GM12878 (cell line): ENCODE data around the gene FBXL7. TPM values are rescaled to one million over a fixed set of nuclear protein-coding genes. Genes with fewer than 3 reads are reported as not detected.

Experiments used
- ATAC-seq: fragments of 200-7000 bp; cut with Tn5 transposase; 3 replicates; pipeline ENCODE4 v1.9.1; 2020; ENCODE audit warnings: mild to moderate bottlenecking, moderate library complexity
- BruUV-seq: library from RNA; stranded (reverse); fragments of 400-500 nt; replicated peaks from 2 replicates; lab custom pipeline; 2021; lab: Mats Ljungman, UMichigan
- CTCF ChIA-PET: fragments of 300-600 bp; sonication (Branson Sonifier 250); formaldehyde crosslinking; extraction: SDS; loops from one replicate; lab custom pipeline; 2021; ENCODE audit warnings: inconsistent platforms; lab: Yijun Ruan, JAX
- POLR2A ChIA-PET: fragments of 350-600 bp; formaldehyde crosslinking; extraction: SDS; loops from one replicate; lab custom pipeline; 2021; ENCODE audit warnings: inconsistent platforms; lab: Charles Lee
- RAD21 ChIA-PET: fragments of 300-600 bp; sonication (Branson Sonifier 250); formaldehyde crosslinking; loops from one replicate; lab custom pipeline; 2023; ENCODE audit warnings: antibody characterized with exemption; ENCODE audit not compliant: unreplicated experiment; lab: Charles Lee
- SMC1A ChIA-PET: fragments of 300-600 bp; sonication (Branson Sonifier 250); formaldehyde crosslinking; loops from one replicate; lab custom pipeline; 2023; ENCODE audit not compliant: unreplicated experiment, uncharacterized antibody; lab: Charles Lee
- DNase-seq: peaks from one replicate; pipeline ENCODE4 v3.0.0-alpha.2; 2011; ENCODE audit warnings: low read depth, low spot score
- FAIRE-seq: peaks from 3 replicates; lab custom pipeline; 2011; peaks lifted over from hg19 to GRCh38; lab: Jason Lieb, UNC
- H2AFZ ChIP-seq: 2 replicates; pipeline ENCODE4 v1.6.0; 2011; ENCODE audit warnings: low read depth, low read length, control low read depth; ENCODE audit not compliant: control insufficient read depth
- H3K27ac ChIP-seq: 2 replicates; pipeline ENCODE4 v1.5.1; 2011; ENCODE audit warnings: control low read depth; ENCODE audit not compliant: control insufficient read depth, insufficient read depth
- H3K27me3 ChIP-seq, 2 experiments: replicated peaks in 1 of 2; 2 replicates each; pipeline versions ENCODE4 v1.6.0 to v1.6.1; 2011; ENCODE audit warnings: low read length in 1 of 2; ENCODE audit not compliant: control insufficient read depth in 2 of 2, insufficient read depth in 2 of 2
- H3K36me3 ChIP-seq, 2 experiments: 2 replicates each; pipeline ENCODE4 v1.5.1; 2011; ENCODE audit warnings: low read length in 1 of 2; ENCODE audit not compliant: control insufficient read depth in 2 of 2, insufficient read depth in 2 of 2
- H3K4me1 ChIP-seq: 2 replicates; pipeline ENCODE4 v1.6.1; 2011; ENCODE audit warnings: mild to moderate bottlenecking, low read length, moderate library complexity, mixed read lengths; ENCODE audit not compliant: control insufficient read depth, insufficient read depth
- H3K4me2 ChIP-seq: 2 replicates; pipeline ENCODE4 v1.6.0; 2011; ENCODE audit warnings: control low read depth; ENCODE audit not compliant: control insufficient read depth, insufficient read depth
- H3K4me3 ChIP-seq: fragments of 200-600 bp; sonication (generic); 2 replicates; pipeline ENCODE4 v1.5.1; 2016
- H3K79me2 ChIP-seq: 2 replicates; pipeline ENCODE4 v1.6.0; 2011; ENCODE audit warnings: low read length; ENCODE audit not compliant: control insufficient read depth, insufficient read depth
- H3K9ac ChIP-seq: 2 replicates; pipeline ENCODE4 v1.8.0; 2011; ENCODE audit warnings: low read length, control low read depth, mixed read lengths; ENCODE audit not compliant: control insufficient read depth, insufficient read depth
- H3K9me3 ChIP-seq: replicated peaks from 3 replicates; pipeline ENCODE4 v1.5.1; 2011; ENCODE audit warnings: mild to moderate bottlenecking, low read length; ENCODE audit not compliant: control insufficient read depth, insufficient read depth
- H4K20me1 ChIP-seq: 2 replicates; pipeline ENCODE4 v1.6.0; 2011; ENCODE audit not compliant: control insufficient read depth, insufficient read depth
- EP300 ChIP-seq, 2 experiments: fragments of 150-350 bp in 1 of 2; IDR thresholded peaks; 2 replicates each; pipeline ENCODE4 v1.6.1; 2011 to 2012; ENCODE audit warnings: low read depth in 2 of 2, low read length in 2 of 2, borderline replicate concordance in 1 of 2, improper control_type of control experiment in 1 of 2, inconsistent platforms in 1 of 2; ENCODE audit not compliant: control insufficient read depth in 1 of 2
- ETV6 ChIP-seq, 2 experiments: fragments of 450-650 bp in 1 of 2; IDR thresholded peaks in 1 of 2; conservative IDR thresholded peaks in 1 of 2; 2 replicates each; pipeline ENCODE4 v1.6.1; 2014; ENCODE audit warnings: antibody characterized with exemption in 1 of 2, borderline replicate concordance in 1 of 2, low read depth in 1 of 2, mild to moderate bottlenecking in 1 of 2, moderate library complexity in 1 of 2
- HDGF ChIP-seq: fragments of 450-650 bp; IDR thresholded peaks from 2 replicates; pipeline ENCODE4 v1.6.1; 2016; ENCODE audit warnings: antibody characterized with exemption
- IKZF2 ChIP-seq, 2 experiments: fragments of 450-650 bp; IDR thresholded peaks; 2 replicates each; pipeline ENCODE4 v1.6.1; 2017; ENCODE audit warnings: mild to moderate bottlenecking in 2 of 2, moderate library complexity in 2 of 2
- MEF2B ChIP-seq: fragments of 450-650 bp; IDR thresholded peaks from 2 replicates; pipeline ENCODE4 v1.6.1; 2018; ENCODE audit warnings: mild to moderate bottlenecking, moderate library complexity; ENCODE audit not compliant: partially characterized antibody, poor library complexity, severe bottlenecking
- MXI1 ChIP-seq: fragments of 150-350 bp; IDR thresholded peaks from 2 replicates; pipeline ENCODE4 v1.6.1; 2011; ENCODE audit warnings: low read depth, mild to moderate bottlenecking, inconsistent platforms, low read length, improper control_type of control experiment
- RCOR1 ChIP-seq: conservative IDR thresholded peaks from 2 replicates; pipeline ENCODE4 v1.6.1; 2012; ENCODE audit warnings: low read depth, low read length, improper control_type of control experiment
- SPI1 ChIP-seq: IDR thresholded peaks from 2 replicates; pipeline ENCODE4 v1.6.1; 2011; ENCODE audit warnings: low read depth, mild to moderate bottlenecking, low read length, moderate library complexity, borderline replicate concordance; ENCODE audit not compliant: insufficient read depth
- TBL1XR1 ChIP-seq: IDR thresholded peaks from 2 replicates; pipeline ENCODE4 v1.6.1; 2012; ENCODE audit warnings: low read depth, low read length, improper control_type of control experiment
- YBX1 ChIP-seq: fragments of 450-650 bp; IDR thresholded peaks from 2 replicates; pipeline ENCODE4 v1.6.1; 2016; ENCODE audit warnings: antibody characterized with exemption
- ZNF207 ChIP-seq: fragments of 450-650 bp; IDR thresholded peaks from 2 replicates; pipeline ENCODE4 v1.6.1; 2014; ENCODE audit warnings: antibody characterized with exemption, mild to moderate bottlenecking, borderline replicate concordance
- WGBS: methylation state at CpG from one replicate; pipeline ENCODE4 v1.1.6; 2016; ENCODE audit warnings: low lambda C conversion rate; ENCODE audit not compliant: insufficient replicate concordance, insufficient coverage; ENCODE audit errors: missing lambda C conversion rate; 5-methylcytosine and 5-hydroxymethylcytosine counted together
- in situ Hi-C: fragments of 300-500 bp; cut with MboI; formaldehyde crosslinking; loops from 9 replicates; pipeline ENCODE4 v1.14.3; 2018; ENCODE audit warnings: mixed read lengths
- intact Hi-C: fragments of 100-400 bp; cut with micrococcal nuclease; formaldehyde crosslinking; loops from one replicate; pipeline ENCODE4 v1.14.2; 2022; ENCODE audit not compliant: unreplicated experiment
- polyA plus RNA-seq, 11 experiments: library from polyadenylated mRNA; depleted of rRNA in 4 of 11; unstranded in 6 of 11; stranded (reverse) in 5 of 11; fragments of >200 nt; fragmentation: Nextera tagmentation in 4 of 11; fragmentation: Illumina TruSeq in 1 of 11; extraction: Ambion mirVana in 4 of 11; extraction: Trizol in 1 of 11; gene quantifications; 1 replicate in 1 of 11; 2 replicates in 10 of 11; pipeline versions ENCODE4 v1.2.1 to v1.2.3, GENCODE V29; 2011 to 2016; ENCODE audit warnings: inconsistent platforms in 2 of 11, missing spikeins in 2 of 11, low read depth in 1 of 11
- total RNA-seq, 4 experiments: library from RNA; depleted of rRNA in 3 of 4; stranded (reverse); fragments of >200 nt in 3 of 4; fragmentation: Illumina TruSeq in 1 of 4; extraction: Trizol in 1 of 4; gene quantifications; 2 replicates each; pipeline versions ENCODE4 v1.2.1 to v1.2.3, GENCODE V29; 2013 to 2021

The FBXL7 gene
- total and polyA plus RNA-seq, 10 of the 15 experiments (the other 5 are each of a cell fraction or from before 2014, with no cell fraction given), result 0.03 to 0.44 (median 0.16) TPM

- Histone ChIP-seq H3K9me3 (no peaks in the 10 kb centered on the region), H3K4me1 (no peaks in the 10 kb centered on the region), H3K4me3 (no peak overlapping the region), H3K27me3 (no peaks in the 10 kb centered on the region), H3K4me2 (no peak overlapping the region), H2AFZ (no peak overlapping the region), H3K36me3 (no peaks in the 10 kb centered on the region), H3K27ac (no peak overlapping the region), H3K79me2 (no peaks in the 10 kb centered on the region), H3K9ac (no peak overlapping the region), H4K20me1 (no peaks in the 10 kb centered on the region)
- in situ Hi-C loops (no loop called here), intact Hi-C loops (no loop called here)
- FAIRE-seq (no peak), DNase-seq (no peak), ATAC-seq (no peak)
- POLR2A ChIA-PET, result no interaction called here
- CTCF ChIA-PET, result interaction anchor here (1.0 to 1.1 kb wide), 2 partner anchors 9 to 55 kb away, joined by 3 to 4 read pairs; no protein-coding TSS in a partner anchor
- RAD21 ChIA-PET, result no interaction called here
- TF ChIP-seq YBX1, result no peak
- no TSS peak for BruUV-seq
- SMC1A ChIA-PET, result no interaction called here
These were observed 220.5 kb downstream of the FBXL7 start for GRCh38 chr5:15720515-15720914.

GRCh38 chr5:15722305-15722704, 222.3 kb downstream of the FBXL7 start:
- no peaks in the 10 kb centered on the region for H3K36me3 ChIP-seq
- H3K9ac ChIP-seq, result no peak overlapping the region
- no peak overlapping the region for H3K4me2 ChIP-seq
- no peak overlapping the region for H3K4me3 ChIP-seq
- H2AFZ ChIP-seq, result no peak overlapping the region
- no peak for DNase-seq
- ATAC-seq, result no peak
- ChIA-PET RAD21 (no interaction called here), POLR2A (no interaction called here), CTCF (no interaction called here)
- no peaks in the 10 kb centered on the region for H3K79me2 ChIP-seq
- H3K27me3 ChIP-seq, result no peaks in the 10 kb centered on the region
- no peaks in the 10 kb centered on the region for H3K9me3 ChIP-seq
- BruUV-seq, result no TSS peak
- TF ChIP-seq RCOR1, result no peak
- TF ChIP-seq IKZF2 (IDR thresholded peaks at IDR 0.05), result no peak
- no peak for TF ChIP-seq MEF2B
- TF ChIP-seq ZNF207, result no peak
- no peak for TF ChIP-seq SPI1
- TF ChIP-seq MXI1, result no peak
- no peak for TF ChIP-seq ETV6 (conservative IDR thresholded peaks at IDR 0.05 in 1 of 2, IDR thresholded peaks at IDR 0.05 in 1 of 2; ENCODE audit: borderline replicate concordance in 1 of 2, low read depth in 1 of 2)
- no peak for TF ChIP-seq EP300 (IDR thresholded peaks at IDR 0.05; ENCODE audit: borderline replicate concordance in 1 of 2, control insufficient read depth in 1 of 2, low read depth in 2 of 2, low read length in 2 of 2)
- no peak for TF ChIP-seq TBL1XR1
- TF ChIP-seq HDGF, result no peak
- TF ChIP-seq, all 136 proteins: peak for 0
- 9% methylated on average over 7 of the region's 7 CpGs for WGBS
- SMC1A ChIA-PET, result no interaction called here
- Histone ChIP-seq H4K20me1 (no peaks in the 10 kb centered on the region), H3K27ac (no peak overlapping the region), H3K4me1 (no peaks in the 10 kb centered on the region)
- intact Hi-C loops, result no loop called here
- no peak for FAIRE-seq
- in situ Hi-C loops, result no loop called here
